Activated T-helper 1 cell treated with Interleukin-2 at 50 U/mL for 16 hours (primary cell): ENCODE data around the gene UCN2.

ENCODE experiments used
- DNase-seq: peaks from one replicate; pipeline ENCODE4 v3.0.0-alpha.2; 2020; ENCODE audit warnings: low read depth

The UCN2 gene

DNA sequence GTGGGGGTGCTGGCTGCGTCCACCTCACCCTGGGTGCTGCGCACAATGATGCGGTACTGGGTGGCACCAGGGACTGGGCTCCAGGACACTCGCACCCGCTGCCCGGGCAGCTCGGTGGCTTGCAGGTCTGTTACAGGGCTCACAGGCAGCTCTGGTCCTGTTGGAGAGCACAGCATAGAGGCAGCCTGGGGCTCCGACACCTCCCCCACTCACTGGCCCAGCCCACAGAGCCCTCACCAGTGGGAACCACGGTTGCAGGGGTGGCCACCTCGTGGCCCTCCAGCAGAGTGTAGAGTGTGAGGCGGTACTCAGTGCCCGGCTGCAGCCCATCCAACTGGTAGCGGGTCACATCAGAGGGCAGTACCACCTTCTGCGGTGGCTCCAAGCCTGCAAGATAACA lies 27.9 kb upstream of the UCN2 start:
- DNase-seq, result no peak

- no peak for DNase-seq
These were observed 24.6 kb upstream of the UCN2 start for GRCh38 chr3:48588230-48588629.

- no peak for DNase-seq
These were observed 24.1 kb upstream of the UCN2 start for GRCh38 chr3:48587686-48588085.

DNA sequence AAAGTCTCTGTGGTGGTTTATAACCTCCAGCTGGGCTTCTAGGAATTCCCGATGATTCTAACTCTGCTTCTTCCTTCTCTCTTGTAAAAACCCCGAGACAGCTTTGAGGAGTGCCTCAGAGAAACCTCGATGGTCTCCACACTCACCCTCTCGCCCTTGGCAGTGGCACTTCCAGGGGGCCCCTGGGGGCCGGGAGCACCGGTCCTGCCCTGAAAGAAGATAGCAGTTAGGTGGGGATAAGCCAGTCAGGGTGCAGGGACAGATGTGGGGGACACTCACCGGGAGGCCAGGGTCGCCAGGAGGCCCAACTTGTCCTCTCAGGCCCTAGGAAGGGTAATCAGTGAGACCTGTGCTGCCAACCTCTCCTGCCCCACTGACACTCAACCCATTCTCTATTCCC lies 21.8 kb upstream of the UCN2 start:
- DNase-seq, result no peak

GRCh38 chr3:48584836-48585235 lies 21.3 kb upstream of the UCN2 start:
- DNase-seq, result no peak

DNA sequence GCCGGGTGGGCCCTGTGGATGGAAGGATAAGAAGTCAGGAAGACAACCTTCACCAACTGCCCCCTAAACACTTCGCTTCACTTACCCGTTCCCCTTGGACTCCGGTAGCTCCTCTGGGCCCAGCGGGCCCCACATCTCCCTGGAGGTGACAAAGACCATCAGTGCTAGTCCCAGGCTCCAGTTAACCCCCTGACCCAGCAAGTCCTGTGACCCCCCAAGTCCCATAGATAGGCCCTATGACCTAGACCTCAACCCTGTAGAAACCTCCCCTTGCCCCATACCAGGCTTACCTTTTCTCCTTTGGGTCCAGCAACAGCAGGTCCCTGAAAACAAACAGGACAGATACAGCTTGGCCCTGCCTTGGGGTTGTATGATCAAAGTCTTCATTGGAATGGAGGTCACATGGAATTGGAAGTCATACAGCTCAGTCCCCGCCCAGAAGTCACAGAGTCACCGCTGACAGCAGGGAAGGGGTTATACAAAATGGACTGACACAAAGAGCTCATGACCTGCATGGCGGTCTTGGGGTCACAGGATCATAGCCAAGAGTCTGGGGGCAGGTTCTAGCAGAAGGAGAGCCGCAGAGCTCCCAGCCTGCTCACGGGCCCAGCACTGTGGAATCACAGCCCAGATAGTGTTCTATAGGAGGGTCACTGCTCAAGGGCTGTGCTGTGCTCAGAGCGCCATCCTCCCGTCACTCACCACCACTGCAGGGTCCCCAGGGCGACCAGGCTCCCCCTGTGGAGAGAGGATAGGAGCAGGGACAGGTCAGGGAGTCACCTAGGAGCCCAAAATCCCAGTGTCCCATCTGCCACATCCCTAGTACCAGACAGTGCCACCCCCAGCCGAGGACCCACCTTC lies 18.3 kb upstream of the UCN2 start:
- DNase-seq, result no peak

DNA sequence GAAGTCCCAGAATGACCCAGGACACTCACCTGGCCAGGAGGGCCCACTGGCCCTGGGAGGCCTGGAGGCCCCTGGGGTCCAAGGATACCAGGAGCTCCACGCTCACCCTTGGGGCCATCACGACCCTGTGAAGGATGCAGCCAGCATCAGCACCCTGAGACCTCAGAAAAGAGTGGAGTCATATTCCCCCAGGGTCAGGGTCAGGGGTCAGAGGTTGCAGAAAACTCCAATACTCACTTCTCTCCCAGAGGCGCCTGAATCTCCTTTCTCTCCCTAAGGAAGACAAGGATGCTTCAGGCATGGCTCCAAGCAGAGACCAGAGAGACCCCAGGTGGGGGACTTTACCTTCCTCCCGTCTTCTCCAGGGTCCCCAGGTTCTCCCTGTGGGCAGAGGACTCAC lies 13.1 kb upstream of the UCN2 start:
- DNase-seq, result no peak

- DNase-seq, result no peak
These were observed 11.8 kb upstream of the UCN2 start for GRCh38 chr3:48575366-48575765.

- no peak for DNase-seq
These were observed 10.5 kb upstream of the UCN2 start for GRCh38 chr3:48573973-48574585.

GRCh38 chr3:48572517-48572916 lies 8.9 kb upstream of the UCN2 start:
- no peak for DNase-seq

- no peak for DNase-seq
These were observed 8.4 kb upstream of the UCN2 start for GRCh38 chr3:48571938-48572337.

DNA sequence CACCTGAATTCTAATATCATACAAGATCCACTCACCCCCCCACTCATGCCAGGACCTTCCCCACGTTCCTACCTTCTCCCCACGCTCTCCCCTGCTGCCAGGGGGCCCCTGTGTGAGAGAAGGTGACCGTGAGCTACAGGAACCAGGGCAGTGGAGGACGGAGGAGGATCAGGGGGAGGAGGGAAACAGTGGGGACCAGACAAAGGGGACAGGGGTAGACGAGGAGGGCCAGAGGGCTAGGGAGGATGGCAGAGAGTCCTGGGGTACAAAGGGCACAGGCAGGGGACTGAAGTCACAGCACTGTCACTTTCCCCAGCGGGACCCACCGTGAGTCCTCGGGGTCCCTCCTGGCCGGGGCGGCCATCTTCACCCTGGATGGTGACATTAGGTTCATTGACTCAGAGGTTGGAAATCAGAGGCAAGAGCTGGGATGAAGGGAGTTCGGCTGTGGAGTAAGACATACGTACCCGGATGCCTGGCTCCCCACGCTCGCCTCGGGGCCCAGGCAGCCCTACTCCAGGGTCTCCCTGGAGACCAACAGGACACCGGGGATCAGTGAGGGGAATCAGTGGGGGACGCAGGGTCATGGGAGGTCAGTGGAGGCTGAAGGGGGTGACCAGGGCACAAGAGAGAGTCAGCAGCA lies 6.3 kb upstream of the UCN2 start:
- no peak for DNase-seq

DNA sequence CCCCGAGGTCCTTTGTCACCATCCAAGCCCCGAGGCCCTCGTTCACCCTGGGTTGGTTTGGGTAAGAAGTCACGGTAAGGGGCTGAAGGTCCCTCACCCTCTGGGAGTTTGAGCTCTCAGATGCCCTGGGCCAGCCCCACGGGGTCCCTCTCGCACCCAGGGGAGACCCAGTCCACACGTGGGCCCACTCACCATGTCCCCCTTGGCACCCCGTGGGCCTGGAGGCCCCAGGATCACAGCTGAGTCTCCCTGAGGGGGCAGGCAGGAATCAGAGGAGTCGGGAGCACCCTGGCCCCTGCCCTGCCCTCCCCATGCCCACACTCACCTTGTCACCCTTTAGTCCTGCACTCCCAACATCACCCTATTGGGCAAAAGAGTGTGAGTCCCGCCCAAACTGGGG lies 5.8 kb upstream of the UCN2 start:
- DNase-seq, result no peak

GRCh38 chr3:48568476-48568875 lies 4.9 kb upstream of the UCN2 start:
- no peak for DNase-seq

- no peak for DNase-seq
These were observed 3.9 kb upstream of the UCN2 start for GRCh38 chr3:48567500-48567899.

GRCh38 chr3:48567090-48567489 lies 3.5 kb upstream of the UCN2 start:
- no peak for DNase-seq

GRCh38 chr3:48566401-48566760 lies 2.8 kb upstream of the UCN2 start:
- DNase-seq, result no peak

- no peak for DNase-seq
These were observed 2.2 kb upstream of the UCN2 start for GRCh38 chr3:48565591-48566400.

DNA sequence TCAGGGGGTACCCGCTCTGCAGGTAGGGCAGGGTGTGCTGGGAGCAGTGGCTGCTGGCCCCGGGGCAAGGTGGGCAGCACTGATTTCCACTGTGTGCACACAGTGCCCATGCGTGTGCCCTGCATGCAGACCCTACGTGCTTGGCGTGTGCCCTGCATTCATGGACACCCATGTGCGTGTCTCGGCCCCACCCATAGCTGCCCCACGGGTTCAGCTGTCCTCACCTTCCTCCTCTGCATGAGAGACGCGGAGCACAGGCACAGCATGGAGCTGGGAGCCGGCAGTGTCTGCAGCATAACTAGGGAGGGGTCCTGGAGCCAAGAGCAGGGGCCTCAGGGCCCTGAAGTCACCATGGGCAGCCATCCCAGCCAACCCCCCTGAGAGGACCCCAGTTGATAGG lies 1.6 kb upstream of the UCN2 start:
- DNase-seq, result no peak

DNA sequence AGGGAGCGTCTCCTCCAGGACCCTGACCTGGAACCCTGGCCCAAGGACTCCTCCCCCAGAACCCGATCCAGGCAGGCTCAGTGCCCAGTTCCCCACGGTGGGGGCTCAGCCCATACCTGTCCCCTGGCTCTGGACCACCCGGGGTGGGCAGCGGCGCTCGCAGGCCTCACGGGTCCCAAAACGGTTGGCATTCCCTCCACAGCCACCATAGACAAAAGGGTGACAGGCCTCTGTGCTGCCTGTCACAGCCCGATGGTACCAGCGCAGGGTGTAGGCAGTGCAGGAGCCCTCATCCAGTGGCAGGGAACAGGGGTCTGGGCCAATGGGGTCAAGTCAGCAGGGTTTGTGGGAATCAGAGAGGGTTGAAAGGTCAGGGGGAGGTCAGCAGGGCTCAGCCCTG lies 1.1 kb upstream of the UCN2 start:
- DNase-seq, result no peak

DNA sequence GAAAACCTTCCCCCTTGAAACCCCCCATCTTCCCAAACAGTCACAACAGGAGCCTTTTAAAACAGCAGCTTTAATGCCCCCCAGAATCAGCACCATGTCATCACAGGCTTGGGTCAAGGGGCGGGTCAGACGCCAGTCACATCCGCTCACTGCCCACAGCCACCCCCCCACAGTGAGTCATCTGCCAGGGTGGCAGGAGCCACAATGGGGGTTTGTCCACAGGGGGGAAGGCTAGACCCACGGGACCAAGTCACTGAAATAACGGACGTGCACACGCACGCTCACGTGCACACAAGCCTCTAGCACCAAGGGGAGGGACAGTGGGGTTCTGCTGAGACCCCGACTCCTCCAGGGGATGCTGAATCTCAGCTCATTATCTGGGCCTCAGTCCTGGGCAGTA lies 441 bp upstream of the UCN2 start:
- DNase-seq, result no peak

DNA sequence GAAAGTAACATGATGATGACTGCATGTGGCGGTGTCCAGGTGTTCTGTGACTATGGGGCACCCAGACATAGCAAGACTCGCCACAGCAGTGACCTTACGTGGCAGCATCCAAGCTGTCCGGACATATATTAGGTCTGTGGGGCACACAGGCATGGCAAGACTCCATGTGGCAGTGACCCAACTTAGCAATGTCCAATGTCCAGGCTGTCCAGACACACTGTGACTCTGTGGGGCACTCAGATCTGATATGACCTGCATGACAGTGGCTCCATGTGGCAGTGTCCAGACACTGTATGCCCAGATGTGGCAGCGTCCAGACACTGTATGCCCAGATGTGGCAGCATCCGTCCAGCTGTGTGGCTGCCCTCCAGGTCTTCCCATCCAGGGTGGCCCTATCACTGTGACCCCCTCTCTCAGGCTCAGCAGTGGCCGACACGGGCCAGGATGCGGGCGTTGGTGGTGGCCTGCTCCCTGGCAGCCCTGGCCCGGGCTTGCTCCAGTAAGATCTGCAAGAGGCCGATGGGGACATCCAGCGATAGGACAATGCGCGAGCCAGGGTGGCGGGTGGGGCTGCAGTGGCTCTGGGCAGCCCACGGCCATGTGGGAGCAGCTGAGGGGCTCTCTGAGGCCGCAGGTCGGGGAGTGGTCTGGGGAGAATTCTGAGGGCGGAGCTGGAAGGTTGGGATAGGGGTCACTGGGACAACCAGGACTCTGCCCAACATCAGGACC lies 1.1 kb downstream of the UCN2 start:
- no peak for DNase-seq
